ENCODE results near the gene WWC2.

DNA sequence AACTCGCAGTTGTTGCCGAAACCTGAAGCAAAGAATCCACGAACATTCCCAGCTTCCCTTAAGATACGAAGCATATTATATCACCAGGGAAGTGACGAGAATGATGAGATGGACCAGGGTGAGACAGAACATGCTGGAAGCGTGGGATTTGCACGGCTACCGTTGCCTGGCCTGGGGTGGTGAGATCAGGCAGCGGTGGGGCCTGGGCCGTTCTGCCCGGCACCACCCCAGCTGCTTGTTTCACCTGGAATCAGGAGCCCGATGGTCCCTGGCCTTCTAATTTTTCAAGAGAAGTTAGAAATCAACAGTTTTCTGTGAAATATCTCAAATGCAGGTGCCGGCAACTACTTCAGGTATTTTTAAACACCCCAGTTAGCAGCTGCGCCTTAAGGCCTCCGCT lies 215.3 kb downstream of the WWC2 start:
- TF ChIP-seq, protein P1, sequence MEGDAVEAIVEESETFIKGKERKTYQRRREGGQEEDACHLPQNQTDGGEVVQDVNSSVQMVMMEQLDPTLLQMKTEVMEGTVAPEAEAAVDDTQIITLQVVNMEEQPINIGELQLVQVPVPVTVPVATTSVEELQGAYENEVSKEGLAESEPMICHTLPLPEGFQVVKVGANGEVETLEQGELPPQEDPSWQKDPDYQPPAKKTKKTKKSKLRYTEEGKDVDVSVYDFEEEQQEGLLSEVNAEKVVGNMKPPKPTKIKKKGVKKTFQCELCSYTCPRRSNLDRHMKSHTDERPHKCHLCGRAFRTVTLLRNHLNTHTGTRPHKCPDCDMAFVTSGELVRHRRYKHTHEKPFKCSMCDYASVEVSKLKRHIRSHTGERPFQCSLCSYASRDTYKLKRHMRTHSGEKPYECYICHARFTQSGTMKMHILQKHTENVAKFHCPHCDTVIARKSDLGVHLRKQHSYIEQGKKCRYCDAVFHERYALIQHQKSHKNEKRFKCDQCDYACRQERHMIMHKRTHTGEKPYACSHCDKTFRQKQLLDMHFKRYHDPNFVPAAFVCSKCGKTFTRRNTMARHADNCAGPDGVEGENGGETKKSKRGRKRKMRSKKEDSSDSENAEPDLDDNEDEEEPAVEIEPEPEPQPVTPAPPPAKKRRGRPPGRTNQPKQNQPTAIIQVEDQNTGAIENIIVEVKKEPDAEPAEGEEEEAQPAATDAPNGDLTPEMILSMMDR (conservative IDR thresholded peaks at IDR 0.05 in 1 of 2, IDR thresholded peaks at IDR 0.05 in 1 of 2; ENCODE audit: extremely low read depth in 1 of 2, insufficient read depth in 1 of 2, low read depth in 1 of 2, low read length in 2 of 2) = no peak
- no peak for TF ChIP-seq EZH2 (IDR thresholded peaks at IDR 0.05; ENCODE audit: borderline replicate concordance, low read length)

Measured in mammary epithelial cell (primary cell).